Measurements from ENCODE around the gene TMED7. TPM values are rescaled to one million over a fixed set of nuclear protein-coding genes. Genes with fewer than 3 reads are reported as not detected.

The TMED7 gene
- total RNA-seq, 3 donors from 2014 or later: 89.0 to 113 (median 104) TPM

- peak overlapping the region; percentile 83 for H3K4me3 ChIP-seq
- H3K36me3 ChIP-seq (ENCODE audit: low read depth): peaks cover 4% of the 10 kb centered on the region
- no peaks in the 10 kb centered on the region for H3K9me3 ChIP-seq
- no peak for DNase-seq
- intact Hi-C loops (cut with DNase I, micrococcal nuclease): loop anchor here in 1 of 2 donors (5.0 kb wide), 1 partner anchor 216 kb away; the partner anchor contains the start of genes AP3S1 and ATG12
- peaks cover 33% of the 10 kb centered on the region for H3K4me1 ChIP-seq (ENCODE audit: low read depth)
- ATAC-seq: peak; percentile 7
- no peak for TF ChIP-seq CTCF (IDR thresholded peaks at IDR 0.05)
Observed at GRCh38 chr5:115626445-115626823, 598 bp upstream of the TMED7 start.

- ATAC-seq: no peak
- no peak for TF ChIP-seq CTCF (IDR thresholded peaks at IDR 0.05)
- peaks cover 33% of the 10 kb centered on the region for H3K4me1 ChIP-seq (ENCODE audit: low read depth)
- no peaks in the 10 kb centered on the region for H3K9me3 ChIP-seq
- intact Hi-C loops (cut with DNase I, micrococcal nuclease): loop anchor here in 1 of 2 donors (5.0 kb wide), 1 partner anchor 217 kb away; the partner anchor contains the start of genes AP3S1 and ATG12
- H3K36me3 ChIP-seq (ENCODE audit: low read depth): peaks cover 4% of the 10 kb centered on the region
- H3K4me3 ChIP-seq: no peak overlapping the region
- DNase-seq: no peak
Observed at GRCh38 chr5:115624994-115625393, 842 bp downstream of the TMED7 start.

- no peaks in the 10 kb centered on the region for H3K9me3 ChIP-seq
Observed at GRCh38 chr5:115623658-115624057, 2.2 kb downstream of the TMED7 start.

GRCh38 chr5:115621365-115621900, 4.4 kb downstream of the TMED7 start:
- no peaks in the 10 kb centered on the region for H3K9me3 ChIP-seq
- DNase-seq: no peak
- intact Hi-C loops (cut with DNase I, micrococcal nuclease): no loop called here
- TF ChIP-seq CTCF (IDR thresholded peaks at IDR 0.05): no peak
- ATAC-seq: no peak
- peaks cover 4% of the 10 kb centered on the region for H3K36me3 ChIP-seq (ENCODE audit: low read depth)
- no peak overlapping the region for H3K4me3 ChIP-seq
- peaks cover 27% of the 10 kb centered on the region for H3K4me1 ChIP-seq (ENCODE audit: low read depth)

More at GRCh38 chr5:115623658-115624057, 2.2 kb downstream of the TMED7 start:
- peak; percentile 51 for ATAC-seq
- intact Hi-C loops (cut with DNase I, micrococcal nuclease): no loop called here
- Histone ChIP-seq H3K4me3 (no peak overlapping the region), H3K4me1 (ENCODE audit: low read depth) (peaks cover 33% of the 10 kb centered on the region), H3K36me3 (ENCODE audit: low read depth) (peaks cover 4% of the 10 kb centered on the region)
- DNase-seq: peak in 1 of 3 donors; percentile 35
- TF ChIP-seq CTCF (IDR thresholded peaks at IDR 0.05): no peak

GRCh38 chr5:115616892-115617291, 8.9 kb downstream of the TMED7 start:
- TF ChIP-seq CTCF (IDR thresholded peaks at IDR 0.05): no peak
- Histone ChIP-seq H3K4me3 (no peak overlapping the region), H3K4me1 (ENCODE audit: low read depth) (no peaks in the 10 kb centered on the region), H3K9me3 (no peaks in the 10 kb centered on the region), H3K36me3 (ENCODE audit: low read depth) (no peaks in the 10 kb centered on the region)
- intact Hi-C loops (cut with DNase I, micrococcal nuclease): no loop called here
- ATAC-seq (peak; percentile 57), DNase-seq (no peak)
